SK-N-SH (cell line): ENCODE data around the gene MFSD11. TPM values are rescaled to one million over a fixed set of nuclear protein-coding genes. Genes with fewer than 3 reads are reported as not detected.
A peak's percentile ranks its signal among the peaks of the same experiment; 100 is the strongest.

Source experiments
- CTCF ChIA-PET: fragments of 300-600, 350-600 bp; formaldehyde crosslinking; extraction: SDS; loops from one replicate; lab custom pipeline; 2021; lab: Yijun Ruan, JAX
- POLR2A ChIA-PET: fragments of 350-600 bp; sonication (Branson Sonifier 250); formaldehyde crosslinking; extraction: SDS; loops from one replicate; lab custom pipeline; 2020; ENCODE audit warnings: antibody characterized with exemption, inconsistent platforms; lab: Yijun Ruan, JAX
- DNase-seq: peaks from one replicate; pipeline ENCODE4 v3.0.0; 2012
- H2AFZ ChIP-seq: fragments of 200-600 bp; sonication (generic); 2 replicates; pipeline ENCODE4 v1.8.1; 2016; ENCODE audit warnings: antibody characterized with exemption, mild to moderate bottlenecking, low read depth
- H3F3A ChIP-seq: fragments of 200-600 bp; sonication (generic); replicated peaks from 2 replicates; pipeline ENCODE3; 2016; ENCODE audit warnings: antibody characterized with exemption, mild to moderate bottlenecking; ENCODE audit not compliant: insufficient read depth
- H3K27ac ChIP-seq, 2 experiments: fragments of 200-500 bp in 1 of 2; fragments of 200-600 bp in 1 of 2; sonication (Bioruptor generic) in 1 of 2; sonication (generic), shearing (Covaris generic) in 1 of 2; 2 replicates each; pipeline versions ENCODE4 v1.5.1 to v1.6.1; 2014 to 2016; ENCODE audit warnings: low read depth in 2 of 2, inconsistent platforms in 1 of 2, low read length in 1 of 2, mild to moderate bottlenecking in 1 of 2, mixed read lengths in 1 of 2
- H3K27me3 ChIP-seq: fragments of 200-600 bp; sonication (generic), shearing (Covaris generic); 2 replicates; pipeline ENCODE4 v1.6.1; 2016; ENCODE audit warnings: mixed run types; ENCODE audit not compliant: insufficient read depth
- H3K36me3 ChIP-seq, 2 experiments: fragments of 200-500 bp in 1 of 2; fragments of 200-600 bp in 1 of 2; sonication (Bioruptor generic) in 1 of 2; sonication (generic) in 1 of 2; replicated peaks in 1 of 2; 2 replicates each; pipeline versions ENCODE3 to v1.5.1; 2014 to 2016; ENCODE audit warnings: low read length in 1 of 2, mild to moderate bottlenecking in 1 of 2; ENCODE audit not compliant: insufficient read depth in 2 of 2, control insufficient read depth in 1 of 2
- H3K4me1 ChIP-seq, 2 experiments: fragments of 200-500 bp in 1 of 2; fragments of 200-600 bp in 1 of 2; sonication (Bioruptor generic) in 1 of 2; sonication (generic), shearing (Covaris generic) in 1 of 2; 2 replicates each; pipeline versions ENCODE4 v1.5.1 to v1.6.1; 2014 to 2016; ENCODE audit warnings: low read depth in 1 of 2, low read length in 1 of 2, mixed run types in 1 of 2; ENCODE audit not compliant: insufficient read depth in 2 of 2, control insufficient read depth in 1 of 2
- H3K4me2 ChIP-seq: fragments of 200-600 bp; sonication (generic), shearing (Covaris generic); 2 replicates; pipeline ENCODE4 v1.6.1; 2017; ENCODE audit warnings: mixed run types
- H3K4me3 ChIP-seq, 2 experiments: fragments of 200-500 bp in 1 of 2; fragments of 200-600 bp in 1 of 2; sonication (Bioruptor generic) in 1 of 2; sonication (generic), shearing (Covaris generic) in 1 of 2; 2 replicates each; pipeline versions ENCODE4 v1.5.1 to v1.8.1; 2014 to 2016; ENCODE audit warnings: low read depth in 2 of 2, inconsistent platforms in 1 of 2, low read length in 1 of 2, mild to moderate bottlenecking in 1 of 2, mixed read lengths in 1 of 2, moderate library complexity in 1 of 2
- H3K79me2 ChIP-seq: fragments of 200-600 bp; sonication (generic); 2 replicates; pipeline ENCODE4 v1.8.1; 2017; ENCODE audit warnings: mild to moderate bottlenecking; ENCODE audit not compliant: insufficient read depth
- H3K9ac ChIP-seq: fragments of 200-600 bp; sonication (generic); 2 replicates; pipeline ENCODE4 v1.6.1; 2017; ENCODE audit warnings: mixed run types
- H3K9me2 ChIP-seq: fragments of 200-600 bp; sonication (generic); 2 replicates; pipeline ENCODE4 v1.6.1; 2017; ENCODE audit warnings: mixed run types
- H3K9me3 ChIP-seq: fragments of 200-600 bp; sonication (generic); 2 replicates; pipeline ENCODE4 v1.6.1; 2017; ENCODE audit warnings: mixed run types, mild to moderate bottlenecking, moderate library complexity
- H4K20me1 ChIP-seq: fragments of 200-600 bp; sonication (generic); 2 replicates; pipeline ENCODE4 v1.6.1; 2017; ENCODE audit warnings: mild to moderate bottlenecking, mixed run types; ENCODE audit not compliant: insufficient read depth
- ELF1 ChIP-seq: IDR thresholded peaks from 2 replicates; pipeline ENCODE4 v1.4.0; 2012
- EZH2phosphoT487 ChIP-seq: fragments of 200-600 bp; sonication (generic); IDR thresholded peaks from 2 replicates; pipeline ENCODE4 v1.6.1; 2017; ENCODE audit warnings: low read depth, mixed run types, mild to moderate bottlenecking, antibody characterized with exemption, moderate library complexity, borderline replicate concordance
- FOXM1 ChIP-seq: IDR thresholded peaks from 2 replicates; pipeline ENCODE4 v1.4.0; 2012; ENCODE audit warnings: low read depth, mild to moderate bottlenecking
- GABPA ChIP-seq: IDR thresholded peaks from 2 replicates; pipeline ENCODE4 v1.4.0; 2012; ENCODE audit warnings: low read depth, mild to moderate bottlenecking
- JUND ChIP-seq: IDR thresholded peaks from 2 replicates; pipeline ENCODE4 v1.4.0; 2012
- MEF2A ChIP-seq: IDR thresholded peaks from 2 replicates; pipeline ENCODE4 v1.4.0; 2012; ENCODE audit warnings: low read depth, borderline replicate concordance
- NFIC ChIP-seq: IDR thresholded peaks from 2 replicates; pipeline ENCODE4 v1.4.0; 2012; ENCODE audit warnings: borderline replicate concordance
- POLR2AphosphoS5 ChIP-seq: IDR thresholded peaks from 2 replicates; pipeline ENCODE4 v1.6.1; 2012; ENCODE audit warnings: low read depth, low read length
- RCOR1 ChIP-seq: fragments of 150-350 bp; IDR thresholded peaks from 2 replicates; pipeline ENCODE4 v1.6.1; 2017; ENCODE audit warnings: antibody characterized with exemption, low read length
- REST ChIP-seq: IDR thresholded peaks from 2 replicates; pipeline ENCODE4 v1.6.1; 2012; ENCODE audit warnings: mild to moderate bottlenecking, low read depth, low read length, moderate library complexity
- RFX5 ChIP-seq: IDR thresholded peaks from 2 replicates; pipeline ENCODE4 v1.6.1; 2012; ENCODE audit warnings: mild to moderate bottlenecking, improper control_type of control experiment, low read length
- SIN3A ChIP-seq: IDR thresholded peaks from 2 replicates; pipeline ENCODE4 v1.6.1; 2012; ENCODE audit warnings: low read depth, mild to moderate bottlenecking, low read length, moderate library complexity, borderline replicate concordance
- USF1 ChIP-seq: IDR thresholded peaks from 2 replicates; pipeline ENCODE4 v1.4.0; 2012; ENCODE audit warnings: low read depth, borderline replicate concordance
- WGBS: methylation state at CpG from one replicate; pipeline ENCODE4 v1.1.6; 2017; ENCODE audit warnings: low lambda C conversion rate; 5-methylcytosine and 5-hydroxymethylcytosine counted together
- polyA plus RNA-seq, 3 experiments: library from polyadenylated mRNA; depleted of rRNA; stranded (reverse); fragments of >200 nt; gene quantifications; 2 replicates each; pipeline ENCODE4 v1.2.3, GENCODE V29; 2012
- TF ChIP-seq, protein P1 (sequence below): IDR thresholded peaks from 2 replicates; pipeline ENCODE4 v1.4.0; 2012; ENCODE audit warnings: low read depth, borderline replicate concordance

The MFSD11 gene
- polyA plus RNA-seq, 1 of the 3 experiments (the other 2 are of a cell fraction) = 22.7 TPM

DNA sequence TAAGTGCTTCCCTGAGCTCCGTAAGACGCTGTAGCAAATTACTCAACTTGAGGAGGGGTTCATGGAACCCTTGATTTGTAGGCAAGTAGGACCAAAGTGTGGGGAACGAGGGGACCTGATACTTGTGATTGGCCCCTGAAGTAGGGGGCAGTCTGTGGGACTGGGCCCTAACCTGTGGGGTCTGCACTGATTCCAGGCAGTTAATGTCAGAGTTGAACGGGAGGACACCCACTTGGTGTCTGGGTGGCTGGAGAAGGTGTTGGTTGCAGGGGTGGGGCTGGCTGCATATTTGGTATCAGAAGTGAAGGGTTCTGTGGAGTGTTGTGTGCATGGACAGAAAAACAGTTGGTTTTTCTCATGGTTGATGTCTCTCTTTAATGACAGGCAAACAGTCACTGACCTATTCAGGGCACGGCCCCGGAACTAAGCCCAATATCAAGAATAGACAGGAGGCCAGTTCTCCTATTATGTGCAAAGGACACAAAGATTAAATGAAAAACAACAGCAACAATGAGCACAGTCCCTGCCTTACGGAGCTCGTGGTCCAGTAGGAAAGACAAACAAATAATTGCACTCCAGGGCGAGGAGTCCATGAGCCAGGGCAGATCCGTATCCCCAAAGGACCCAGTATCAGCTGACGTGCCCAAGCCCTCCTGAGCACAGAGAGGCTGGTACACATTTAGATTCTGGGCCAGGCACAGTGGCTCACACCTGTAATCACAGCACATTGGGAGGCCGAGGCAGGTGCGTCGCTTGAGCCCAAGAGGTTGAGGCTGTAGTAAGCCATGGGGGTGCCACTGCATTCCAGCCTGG is 46.3 kb upstream of the MFSD11 start (continued):
- no peak for TF ChIP-seq EZH2phosphoT487
- no peak for TF ChIP-seq GABPA

DNA sequence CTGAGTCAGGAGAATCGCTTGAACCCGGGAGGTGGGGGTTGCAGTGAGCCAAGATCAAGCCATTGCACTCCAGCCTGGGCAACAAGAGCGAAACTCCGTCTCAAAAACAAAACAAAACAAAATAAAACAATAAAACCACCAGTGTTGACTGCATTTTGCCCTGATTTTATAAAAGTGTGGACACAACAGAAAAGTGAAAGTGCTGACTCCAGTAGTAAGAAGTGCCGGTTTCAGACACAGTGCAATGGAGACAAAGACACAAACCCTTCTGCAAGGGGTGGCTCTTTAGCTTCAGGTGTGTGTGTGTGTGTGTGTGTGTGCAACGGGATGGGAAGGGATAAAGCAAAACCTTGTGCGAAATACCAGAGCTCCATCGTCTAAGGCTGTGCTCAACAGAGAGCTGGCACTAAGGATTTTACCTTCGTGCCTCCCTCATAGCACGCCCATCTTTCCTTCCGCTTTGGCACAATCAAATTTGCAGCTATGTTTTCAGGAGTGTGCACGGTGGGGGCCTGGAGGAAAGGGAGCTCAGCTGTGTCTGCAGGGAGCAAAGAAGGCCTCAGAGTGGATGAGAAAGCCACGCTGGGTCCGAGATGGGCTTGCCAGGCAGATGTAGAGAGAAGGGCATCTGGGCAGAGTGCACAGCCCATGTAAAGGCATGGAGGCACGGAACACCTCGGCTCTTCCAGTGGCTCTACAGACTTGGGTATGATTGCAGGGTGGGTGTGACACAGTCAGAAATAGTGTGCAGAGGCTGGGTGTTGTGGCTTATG is 42.7 kb upstream of the MFSD11 start:
- CTCF ChIA-PET = interaction anchor here (0.8 to 7.0 kb wide), 11 partner anchors 11 to 183 kb away, joined by 3 to 69 read pairs (median 4); partner anchors contain the start of gene MXRA7
- POLR2A ChIA-PET = no interaction called here
- Histone ChIP-seq H3K9ac (no peak overlapping the region), H3F3A (peaks cover 16% of the 10 kb centered on the region), H3K27me3 (no peaks in the 10 kb centered on the region), H2AFZ (no peak overlapping the region), H4K20me1 (peaks cover 66% of the 10 kb centered on the region), H3K9me2 (no peaks in the 10 kb centered on the region), H3K36me3 (peaks cover 0 to 5% of the 10 kb centered on the region in 2 experiments), H3K4me1 (peaks cover 12 to 28% of the 10 kb centered on the region in 2 experiments; a peak in 2 of 4 replicates), H3K9me3 (no peaks in the 10 kb centered on the region), H3K27ac (no peak overlapping the region), H3K4me2 (no peak overlapping the region), H3K4me3 (no peak overlapping the region), H3K79me2 (peaks cover 100% of the 10 kb centered on the region)
- no peak for DNase-seq
- 92% methylated on average over 16 of the region's 16 CpGs for WGBS
- TF ChIP-seq GABPA (no peak), FOXM1 (no peak), POLR2AphosphoS5 (no peak)

- Histone ChIP-seq H3K36me3 (peaks cover 0 to 5% of the 10 kb centered on the region in 2 experiments), H3K4me1 (peaks cover 26 to 45% of the 10 kb centered on the region in 2 experiments), H3K27ac (peak overlapping the region in 1 of 2 experiments; percentile 78; a peak in 2 of 4 replicates), H3K9me2 (no peaks in the 10 kb centered on the region), H3K79me2 (peaks cover 100% of the 10 kb centered on the region), H3K9ac (no peak overlapping the region), H4K20me1 (peaks cover 64% of the 10 kb centered on the region), H3K27me3 (no peaks in the 10 kb centered on the region), H3K4me3 (no peak overlapping the region), H3F3A (peaks cover 22% of the 10 kb centered on the region), H2AFZ (no peak overlapping the region), H3K4me2 (no peak overlapping the region), H3K9me3 (no peaks in the 10 kb centered on the region)
- CTCF ChIA-PET = interaction anchor here (0.7 to 7.0 kb wide), 20 partner anchors 10 to 398 kb away, joined by 3 to 69 read pairs (median 4); partner anchors contain the start of gene PRCD
- POLR2A ChIA-PET = interaction anchor here (0.9 to 1.9 kb wide), 9 partner anchors 8 to 153 kb away, joined by 3 to 8 read pairs (median 5); partner anchors contain the start of genes MXRA7 and SRSF2
- WGBS = 91% methylated on average over 25 of the region's 25 CpGs
- no peak for TF ChIP-seq ELF1
- TF ChIP-seq, protein P1, sequence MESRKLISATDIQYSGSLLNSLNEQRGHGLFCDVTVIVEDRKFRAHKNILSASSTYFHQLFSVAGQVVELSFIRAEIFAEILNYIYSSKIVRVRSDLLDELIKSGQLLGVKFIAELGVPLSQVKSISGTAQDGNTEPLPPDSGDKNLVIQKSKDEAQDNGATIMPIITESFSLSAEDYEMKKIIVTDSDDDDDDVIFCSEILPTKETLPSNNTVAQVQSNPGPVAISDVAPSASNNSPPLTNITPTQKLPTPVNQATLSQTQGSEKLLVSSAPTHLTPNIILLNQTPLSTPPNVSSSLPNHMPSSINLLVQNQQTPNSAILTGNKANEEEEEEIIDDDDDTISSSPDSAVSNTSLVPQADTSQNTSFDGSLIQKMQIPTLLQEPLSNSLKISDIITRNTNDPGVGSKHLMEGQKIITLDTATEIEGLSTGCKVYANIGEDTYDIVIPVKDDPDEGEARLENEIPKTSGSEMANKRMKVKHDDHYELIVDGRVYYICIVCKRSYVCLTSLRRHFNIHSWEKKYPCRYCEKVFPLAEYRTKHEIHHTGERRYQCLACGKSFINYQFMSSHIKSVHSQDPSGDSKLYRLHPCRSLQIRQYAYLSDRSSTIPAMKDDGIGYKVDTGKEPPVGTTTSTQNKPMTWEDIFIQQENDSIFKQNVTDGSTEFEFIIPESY = no peak
- TF ChIP-seq RCOR1 = no peak
- TF ChIP-seq REST = no peak
- TF ChIP-seq MEF2A = no peak
- no peak for TF ChIP-seq SIN3A
- TF ChIP-seq RFX5 = no peak
- no peak for TF ChIP-seq POLR2AphosphoS5
- TF ChIP-seq USF1 = no peak
- TF ChIP-seq NFIC = no peak
- no peak for TF ChIP-seq JUND
- no peak for DNase-seq
These were observed 40.9 kb upstream of the MFSD11 start for GRCh38 chr17:76696763-76697701.
